GM19023 (cell line): Measurements from ENCODE around the gene NAA50.
A peak's percentile ranks its signal among the peaks of the same experiment; 100 is the strongest.

ENCODE experiments used
- ATAC-seq: cut with Tn5 transposase; IDR thresholded peaks from one replicate; pipeline ENCODE4 v1.9.1; 2021; ENCODE audit warnings: mild to moderate bottlenecking, moderate library complexity; ENCODE audit not compliant: unreplicated experiment

Gene NAA50

GRCh38 chr3:113745756-113746547, at the start of gene NAA50:
TSS of gene NAA50 (minus strand) at chr3:113746249. CDS start at chr3:113745949, 300 bp downstream.
- peak; percentile 59 for ATAC-seq

GRCh38 chr3:113795693-113796092, 49.6 kb upstream of the NAA50 start:
- no peak for ATAC-seq

- ATAC-seq = no peak
Measured at GRCh38 chr3:113794526-113794925, 48.5 kb upstream of the NAA50 start.

- no peak for ATAC-seq
Measured at GRCh38 chr3:113791381-113791780, 45.3 kb upstream of the NAA50 start.

GRCh38 chr3:113783980-113784379, 37.9 kb upstream of the NAA50 start:
- ATAC-seq = no peak

- ATAC-seq = no peak
Measured at GRCh38 chr3:113783463-113783862, 37.4 kb upstream of the NAA50 start.

GRCh38 chr3:113776564-113776963, 30.5 kb upstream of the NAA50 start:
- ATAC-seq = no peak

- no peak for ATAC-seq
Measured at GRCh38 chr3:113775516-113775915, 29.5 kb upstream of the NAA50 start.

GRCh38 chr3:113773381-113773780, 27.3 kb upstream of the NAA50 start:
- no peak for ATAC-seq

- no peak for ATAC-seq
Measured at GRCh38 chr3:113771993-113772392, 25.9 kb upstream of the NAA50 start.

- ATAC-seq = no peak
Measured at GRCh38 chr3:113769551-113769950, 23.5 kb upstream of the NAA50 start.

GRCh38 chr3:113764698-113765097, 18.6 kb upstream of the NAA50 start:
- no peak for ATAC-seq

- ATAC-seq = no peak
Measured at GRCh38 chr3:113758389-113759024, 12.5 kb upstream of the NAA50 start.

GRCh38 chr3:113754494-113755159, 8.6 kb upstream of the NAA50 start:
- ATAC-seq = no peak

- ATAC-seq = no peak
Measured at GRCh38 chr3:113753376-113753985, 7.4 kb upstream of the NAA50 start.

GRCh38 chr3:113751141-113751540, 5.1 kb upstream of the NAA50 start:
- no peak for ATAC-seq

GRCh38 chr3:113747283-113748046, 1.4 kb upstream of the NAA50 start:
- no peak for ATAC-seq

GRCh38 chr3:113746548-113747282, 666 bp upstream of the NAA50 start, which contains the start of gene ATP6V1A:
TSS of gene ATP6V1A (plus strand) at chr3:113747035. CDS start at chr3:113778754, 31,719 bp downstream.
- ATAC-seq = peak; percentile 47

- ATAC-seq = peak; percentile 53
Measured at GRCh38 chr3:113744941-113745755, 901 bp downstream of the NAA50 start.
